ENCODE data around the gene IL20. TPM values are rescaled to one million over a fixed set of nuclear protein-coding genes. Genes with fewer than 3 reads are reported as not detected.

Gene IL20
- not detected for total RNA-seq

GRCh38 chr1:206864939-206865671 lies at the start of gene IL20:
TSS of gene IL20 (plus strand) at chr1:206865623. CDS start at chr1:206865853, 230 bp downstream.
- Mint-ChIP-seq H3K27ac (no peak within 1 kb of the TSS), H3K4me1 (peaks cover 14% of the 10 kb centered on the region), H3K9me3 (no peaks in the 10 kb centered on the region), H3K4me3 (no peak within 1 kb of the TSS), H3K27me3 (peaks cover 4% of the 10 kb centered on the region), H3K36me3 (no peaks in the 10 kb centered on the region)
- DNase-seq = peak; percentile 81

- DNase-seq = no peak
- Mint-ChIP-seq H3K9me3 (peaks cover 7% of the 10 kb centered on the region), H3K36me3 (peaks cover 3% of the 10 kb centered on the region), H3K27ac (peak overlapping the region; percentile 87), H3K4me3 (peak overlapping the region; percentile 23), H3K27me3 (no peaks in the 10 kb centered on the region), H3K4me1 (peaks cover 30% of the 10 kb centered on the region)
Measured at GRCh38 chr1:206816390-206817287, 48.8 kb upstream of the IL20 start.

GRCh38 chr1:206821493-206821892 lies 43.9 kb upstream of the IL20 start:
- no peak overlapping the region for H3K27ac Mint-ChIP-seq
- no peaks in the 10 kb centered on the region for H3K27me3 Mint-ChIP-seq
- no peak for DNase-seq
- no peak overlapping the region for H3K4me3 Mint-ChIP-seq
- no peaks in the 10 kb centered on the region for H3K36me3 Mint-ChIP-seq
- no peaks in the 10 kb centered on the region for H3K9me3 Mint-ChIP-seq
- peaks cover 19% of the 10 kb centered on the region for H3K4me1 Mint-ChIP-seq

GRCh38 chr1:206823727-206824126 lies 41.7 kb upstream of the IL20 start:
- Mint-ChIP-seq H3K27ac (no peak overlapping the region), H3K9me3 (no peaks in the 10 kb centered on the region), H3K4me3 (no peak overlapping the region), H3K4me1 (peaks cover 8% of the 10 kb centered on the region), H3K27me3 (no peaks in the 10 kb centered on the region), H3K36me3 (no peaks in the 10 kb centered on the region)
- no peak for DNase-seq

GRCh38 chr1:206824331-206824730 lies 41.1 kb upstream of the IL20 start:
- no peaks in the 10 kb centered on the region for H3K36me3 Mint-ChIP-seq
- H3K4me1 Mint-ChIP-seq = peaks cover 14% of the 10 kb centered on the region
- H3K4me3 Mint-ChIP-seq = no peak overlapping the region
- no peak for DNase-seq
- H3K27ac Mint-ChIP-seq = no peak overlapping the region
- H3K27me3 Mint-ChIP-seq = no peaks in the 10 kb centered on the region
- H3K9me3 Mint-ChIP-seq = no peaks in the 10 kb centered on the region

GRCh38 chr1:206826394-206826793 lies 39.0 kb upstream of the IL20 start:
- no peak for DNase-seq
- Mint-ChIP-seq H3K36me3 (no peaks in the 10 kb centered on the region), H3K27me3 (no peaks in the 10 kb centered on the region), H3K9me3 (no peaks in the 10 kb centered on the region), H3K27ac (no peak overlapping the region), H3K4me1 (peaks cover 27% of the 10 kb centered on the region), H3K4me3 (no peak overlapping the region)

GRCh38 chr1:206828061-206828460 lies 37.4 kb upstream of the IL20 start:
- no peak for DNase-seq
- H3K4me1 Mint-ChIP-seq = peaks cover 34% of the 10 kb centered on the region
- H3K9me3 Mint-ChIP-seq = no peaks in the 10 kb centered on the region
- no peaks in the 10 kb centered on the region for H3K27me3 Mint-ChIP-seq
- H3K4me3 Mint-ChIP-seq = no peak overlapping the region
- H3K27ac Mint-ChIP-seq = no peak overlapping the region
- H3K36me3 Mint-ChIP-seq = no peaks in the 10 kb centered on the region

GRCh38 chr1:206828765-206829164 lies 36.7 kb upstream of the IL20 start:
- Mint-ChIP-seq H3K27me3 (no peaks in the 10 kb centered on the region), H3K9me3 (no peaks in the 10 kb centered on the region), H3K4me3 (no peak overlapping the region), H3K4me1 (peaks cover 35% of the 10 kb centered on the region), H3K36me3 (no peaks in the 10 kb centered on the region), H3K27ac (no peak overlapping the region)
- no peak for DNase-seq

GRCh38 chr1:206829282-206829681 lies 36.1 kb upstream of the IL20 start:
- Mint-ChIP-seq H3K9me3 (no peaks in the 10 kb centered on the region), H3K36me3 (no peaks in the 10 kb centered on the region), H3K27me3 (no peaks in the 10 kb centered on the region), H3K4me3 (no peak overlapping the region), H3K27ac (peak overlapping the region; percentile 9), H3K4me1 (peaks cover 33% of the 10 kb centered on the region)
- DNase-seq = no peak

GRCh38 chr1:206829875-206830274 lies 35.5 kb upstream of the IL20 start:
- Mint-ChIP-seq H3K27me3 (no peaks in the 10 kb centered on the region), H3K9me3 (no peaks in the 10 kb centered on the region), H3K4me1 (peaks cover 31% of the 10 kb centered on the region), H3K27ac (no peak overlapping the region), H3K4me3 (no peak overlapping the region), H3K36me3 (no peaks in the 10 kb centered on the region)
- no peak for DNase-seq

GRCh38 chr1:206831650-206832049 lies 33.8 kb upstream of the IL20 start:
- no peak overlapping the region for H3K27ac Mint-ChIP-seq
- peaks cover 31% of the 10 kb centered on the region for H3K4me1 Mint-ChIP-seq
- H3K36me3 Mint-ChIP-seq = no peaks in the 10 kb centered on the region
- no peak overlapping the region for H3K4me3 Mint-ChIP-seq
- H3K9me3 Mint-ChIP-seq = no peaks in the 10 kb centered on the region
- DNase-seq = no peak
- H3K27me3 Mint-ChIP-seq = no peaks in the 10 kb centered on the region

- Mint-ChIP-seq H3K9me3 (no peaks in the 10 kb centered on the region), H3K27me3 (no peaks in the 10 kb centered on the region), H3K27ac (no peak overlapping the region), H3K4me3 (no peak overlapping the region), H3K4me1 (peaks cover 31% of the 10 kb centered on the region), H3K36me3 (no peaks in the 10 kb centered on the region)
- no peak for DNase-seq
Measured at GRCh38 chr1:206832352-206832880, 33.0 kb upstream of the IL20 start.

GRCh38 chr1:206833106-206833680 lies 32.2 kb upstream of the IL20 start:
- Mint-ChIP-seq H3K27ac (no peak overlapping the region), H3K4me1 (peaks cover 31% of the 10 kb centered on the region)

GRCh38 chr1:206833801-206834200 lies 31.6 kb upstream of the IL20 start:
- Mint-ChIP-seq H3K9me3 (no peaks in the 10 kb centered on the region), H3K4me1 (peaks cover 26% of the 10 kb centered on the region), H3K4me3 (no peak overlapping the region), H3K36me3 (no peaks in the 10 kb centered on the region), H3K27ac (no peak overlapping the region), H3K27me3 (no peaks in the 10 kb centered on the region)
- DNase-seq = no peak

More at GRCh38 chr1:206833106-206833680, 32.2 kb upstream of the IL20 start:
- no peak overlapping the region for H3K4me3 Mint-ChIP-seq
- H3K9me3 Mint-ChIP-seq = no peaks in the 10 kb centered on the region
- no peak for DNase-seq
- no peaks in the 10 kb centered on the region for H3K36me3 Mint-ChIP-seq
- H3K27me3 Mint-ChIP-seq = no peaks in the 10 kb centered on the region

- Mint-ChIP-seq H3K9me3 (no peaks in the 10 kb centered on the region), H3K27me3 (no peaks in the 10 kb centered on the region), H3K36me3 (no peaks in the 10 kb centered on the region), H3K4me3 (no peak overlapping the region), H3K4me1 (peaks cover 22% of the 10 kb centered on the region), H3K27ac (no peak overlapping the region)
- no peak for DNase-seq
Measured at GRCh38 chr1:206834217-206834616, 31.2 kb upstream of the IL20 start.

Data from activated naive CD8-positive, alpha-beta T cell treated with anti-CD3 and anti-CD28 coated beads for 36 hours (primary cell).